Vagina (tissue), 2 donors: ENCODE measurements around the gene INTS1.

Experiments used
- POLR2A ChIP-seq, 2 donors: fragments of 450-650 bp; IDR thresholded peaks; one replicate each; pipeline ENCODE4 v1.6.1; 2017; ENCODE audit warnings: antibody characterized with exemption in 2 of 2, mild to moderate bottlenecking in 2 of 2, moderate library complexity in 2 of 2
- POLR2AphosphoS5 ChIP-seq, 2 donors: sonication (generic); formaldehyde crosslinking; IDR thresholded peaks; one replicate each; pipeline ENCODE4 v1.9.0; 2017; ENCODE audit warnings: antibody characterized with exemption in 2 of 2, mild to moderate bottlenecking in 2 of 2, low read depth in 1 of 2; ENCODE audit not compliant: insufficient read depth in 1 of 2
- TF ChIP-seq, protein P1 (sequence below), 3 experiments: fragments of 450-650 bp in 2 of 3; fragments of 200-600 bp in 1 of 3; sonication (generic) in 1 of 3; IDR thresholded peaks; one replicate each; pipeline ENCODE4 v1.5.1; 2017 to 2019; ENCODE audit warnings: antibody characterized with exemption in 3 of 3, mild to moderate bottlenecking in 2 of 3, moderate library complexity in 2 of 3

DNA sequence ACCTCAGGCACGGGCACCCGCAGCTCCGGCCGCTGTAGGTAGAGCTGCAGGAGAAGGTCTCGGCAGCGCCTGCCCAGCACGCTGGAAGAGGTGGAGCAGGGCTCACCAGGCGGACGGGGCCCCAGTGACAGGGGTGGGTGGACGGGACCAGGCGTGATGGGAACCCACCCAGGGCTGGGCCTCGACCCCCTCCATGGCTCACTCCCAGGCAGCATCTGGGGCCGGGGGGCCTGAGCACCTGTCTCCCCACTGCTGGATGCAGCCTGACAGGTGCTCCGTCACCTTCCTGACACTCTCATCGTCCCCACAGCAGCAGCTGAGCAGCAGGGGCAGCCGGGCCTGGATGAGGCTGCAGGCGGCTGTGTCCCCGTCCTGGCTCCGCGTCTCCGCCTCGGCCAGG, 28.2 kb downstream of the INTS1 start:
- TF ChIP-seq, protein P1, sequence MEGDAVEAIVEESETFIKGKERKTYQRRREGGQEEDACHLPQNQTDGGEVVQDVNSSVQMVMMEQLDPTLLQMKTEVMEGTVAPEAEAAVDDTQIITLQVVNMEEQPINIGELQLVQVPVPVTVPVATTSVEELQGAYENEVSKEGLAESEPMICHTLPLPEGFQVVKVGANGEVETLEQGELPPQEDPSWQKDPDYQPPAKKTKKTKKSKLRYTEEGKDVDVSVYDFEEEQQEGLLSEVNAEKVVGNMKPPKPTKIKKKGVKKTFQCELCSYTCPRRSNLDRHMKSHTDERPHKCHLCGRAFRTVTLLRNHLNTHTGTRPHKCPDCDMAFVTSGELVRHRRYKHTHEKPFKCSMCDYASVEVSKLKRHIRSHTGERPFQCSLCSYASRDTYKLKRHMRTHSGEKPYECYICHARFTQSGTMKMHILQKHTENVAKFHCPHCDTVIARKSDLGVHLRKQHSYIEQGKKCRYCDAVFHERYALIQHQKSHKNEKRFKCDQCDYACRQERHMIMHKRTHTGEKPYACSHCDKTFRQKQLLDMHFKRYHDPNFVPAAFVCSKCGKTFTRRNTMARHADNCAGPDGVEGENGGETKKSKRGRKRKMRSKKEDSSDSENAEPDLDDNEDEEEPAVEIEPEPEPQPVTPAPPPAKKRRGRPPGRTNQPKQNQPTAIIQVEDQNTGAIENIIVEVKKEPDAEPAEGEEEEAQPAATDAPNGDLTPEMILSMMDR (IDR thresholded peaks at IDR 0.05) = no peak
- TF ChIP-seq POLR2A (IDR thresholded peaks at IDR 0.05) (no peak), POLR2AphosphoS5 (IDR thresholded peaks at IDR 0.05; ENCODE audit: insufficient read depth in 1 of 2, low read depth in 1 of 2) (no peak)
